Endothelial cell (in vitro differentiated cells): Measurements from ENCODE around the gene DMKN. TPM values are rescaled to one million over a fixed set of nuclear protein-coding genes. Genes with fewer than 3 reads are reported as not detected.
"Not testable (repeated sequence)": the region's sequence is repeated elsewhere in the genome, so short reads cannot be mapped to it uniquely, and the experiment has no call there.

ENCODE experiments used
- DNase-seq: peaks from one replicate; pipeline ENCODE4 v3.0.0; 2021; ENCODE audit warnings: low spot score
- H3K27ac Mint-ChIP-seq: one replicate; pipeline ENCODE4 v1.8.0; 2021; ENCODE audit warnings: mixed read lengths, inconsistent platforms; ENCODE audit not compliant: unreplicated experiment
- H3K27me3 Mint-ChIP-seq: one replicate; pipeline ENCODE4 v1.8.0; 2021; ENCODE audit warnings: mild to moderate bottlenecking, moderate library complexity, mixed read lengths, inconsistent platforms; ENCODE audit not compliant: unreplicated experiment
- H3K36me3 Mint-ChIP-seq: one replicate; pipeline ENCODE4 v1.8.0; 2021; ENCODE audit warnings: mild to moderate bottlenecking, low read depth, mixed read lengths, inconsistent platforms; ENCODE audit not compliant: unreplicated experiment
- H3K4me1 Mint-ChIP-seq: one replicate; pipeline ENCODE4 v1.8.0; 2021; ENCODE audit warnings: mild to moderate bottlenecking, mixed read lengths, inconsistent platforms; ENCODE audit not compliant: unreplicated experiment
- H3K4me3 Mint-ChIP-seq: one replicate; pipeline ENCODE4 v1.8.0; 2021; ENCODE audit warnings: mild to moderate bottlenecking, mixed read lengths, inconsistent platforms; ENCODE audit not compliant: unreplicated experiment
- H3K9me3 Mint-ChIP-seq: one replicate; pipeline ENCODE4 v1.8.0; 2021; ENCODE audit warnings: mixed read lengths, inconsistent platforms; ENCODE audit not compliant: unreplicated experiment
- CTCF ChIP-seq: fragments of 200-600 bp; sonication (generic); IDR thresholded peaks from one replicate; pipeline ENCODE4 v1.5.0; 2021; ENCODE audit warnings: antibody characterized with exemption; ENCODE audit not compliant: unreplicated experiment
- total RNA-seq: library from RNA; stranded (reverse); fragmentation: NEBNext Ultra II Directional; extraction: Animal tissue kit (Norgen Biotek cat#: 25700); gene quantifications from one replicate; pipeline ENCODE4 v1.2.1, GENCODE V29; 2021; ENCODE audit not compliant: unreplicated experiment

DMKN gene
- total RNA-seq, 1 donor from 2014 or later: 56.9 TPM

- Mint-ChIP-seq H3K27ac (no peak overlapping the region), H3K27me3 (no peaks in the 10 kb centered on the region)
Observed at GRCh38 chr19:35474104-35474503, 39.3 kb downstream of the DMKN start.

GRCh38 chr19:35471946-35472345 lies 41.5 kb downstream of the DMKN start:
- Mint-ChIP-seq H3K4me1 (no peaks in the 10 kb centered on the region), H3K27ac (no peak overlapping the region), H3K4me3 (no peak overlapping the region), H3K9me3 (no peaks in the 10 kb centered on the region), H3K27me3 (no peaks in the 10 kb centered on the region), H3K36me3 (no peaks in the 10 kb centered on the region)
- no peak for TF ChIP-seq CTCF
- DNase-seq: no peak

More at GRCh38 chr19:35474104-35474503, 39.3 kb downstream of the DMKN start:
- Mint-ChIP-seq H3K4me1 (no peaks in the 10 kb centered on the region), H3K4me3 (no peak overlapping the region), H3K36me3 (no peaks in the 10 kb centered on the region), H3K9me3 (no peaks in the 10 kb centered on the region)
- TF ChIP-seq CTCF: no peak
- DNase-seq: no peak

GRCh38 chr19:35471075-35471474 lies 42.4 kb downstream of the DMKN start:
- H3K36me3 Mint-ChIP-seq, DNase-seq, H3K4me3 Mint-ChIP-seq, H3K9me3 Mint-ChIP-seq, H3K4me1 Mint-ChIP-seq, H3K27ac Mint-ChIP-seq, H3K27me3 Mint-ChIP-seq: not testable (repeated sequence)

GRCh38 chr19:35470128-35470527 lies 43.3 kb downstream of the DMKN start:
- Mint-ChIP-seq H3K4me1 (no peaks in the 10 kb centered on the region), H3K27ac (no peak overlapping the region), H3K36me3 (no peaks in the 10 kb centered on the region), H3K27me3 (no peaks in the 10 kb centered on the region), H3K9me3 (no peaks in the 10 kb centered on the region), H3K4me3 (no peak overlapping the region)
- DNase-seq: no peak
- no peak for TF ChIP-seq CTCF

GRCh38 chr19:35468637-35469036 lies 44.8 kb downstream of the DMKN start:
- DNase-seq: peak; percentile 56
- no peak for TF ChIP-seq CTCF
- no peaks in the 10 kb centered on the region for H3K36me3 Mint-ChIP-seq

GRCh38 chr19:35466259-35466658 lies 47.2 kb downstream of the DMKN start:
- Mint-ChIP-seq H3K27ac (no peak overlapping the region), H3K27me3 (peaks cover 2% of the 10 kb centered on the region), H3K9me3 (no peaks in the 10 kb centered on the region), H3K4me1 (peaks cover 9% of the 10 kb centered on the region), H3K4me3 (no peak overlapping the region), H3K36me3 (no peaks in the 10 kb centered on the region)
- DNase-seq: no peak
- no peak for TF ChIP-seq CTCF

More at GRCh38 chr19:35468637-35469036, 44.8 kb downstream of the DMKN start:
- Mint-ChIP-seq H3K9me3 (no peaks in the 10 kb centered on the region), H3K4me1 (no peaks in the 10 kb centered on the region), H3K27ac (no peak overlapping the region), H3K4me3 (no peak overlapping the region), H3K27me3 (no peaks in the 10 kb centered on the region)

- DNase-seq, H3K27ac Mint-ChIP-seq, H3K27me3 Mint-ChIP-seq, H3K36me3 Mint-ChIP-seq, H3K9me3 Mint-ChIP-seq, H3K4me3 Mint-ChIP-seq: not testable (repeated sequence)
- peaks cover 11% of the 10 kb centered on the region for H3K4me1 Mint-ChIP-seq
Observed at GRCh38 chr19:35462956-35463355, 50.5 kb downstream of the DMKN start.
